ENCODE results near the gene SLC15A1.

The SLC15A1 gene

GRCh38 chr13:98752467-98753290, at the start of gene SLC15A1:
SLC15A1 (minus strand) TSS chr13:98752672; CDS start chr13:98752598, 74 bp downstream.
- no peak for DNase-seq (ENCODE audit: low spot score in 2 of 2)
- in situ Hi-C loops (cut with MboI; ENCODE audit: low sequenced_read_pairs): no loop called here
- Histone ChIP-seq H3K9me3 (peaks cover 10% of the 10 kb centered on the region; the same call in 1 of the 2 replicates), H3K4me3 (no peak within 1 kb of the TSS), H3K36me3 (replicated peaks) (no peaks in the 10 kb centered on the region), H3K27me3 (ENCODE audit: low read depth) (peaks cover 9% of the 10 kb centered on the region; the same call in 1 of the 2 replicates), H3K4me1 (no peaks in the 10 kb centered on the region)

GRCh38 chr13:98801626-98802418, 49.4 kb upstream of the SLC15A1 start:
- Histone ChIP-seq H3K4me1 (no peaks in the 10 kb centered on the region), H3K27me3 (ENCODE audit: low read depth) (no peaks in the 10 kb centered on the region), H3K4me3 (no peak overlapping the region), H3K9me3 (no peaks in the 10 kb centered on the region), H3K36me3 (replicated peaks) (no peaks in the 10 kb centered on the region)
- in situ Hi-C loops (cut with MboI; ENCODE audit: low sequenced_read_pairs): no loop called here
- DNase-seq (ENCODE audit: low spot score in 2 of 2): no peak

- no peaks in the 10 kb centered on the region for H3K4me1 ChIP-seq
- in situ Hi-C loops (cut with MboI; ENCODE audit: low sequenced_read_pairs): no loop called here
- no peaks in the 10 kb centered on the region for H3K27me3 ChIP-seq (ENCODE audit: low read depth)
- H3K9me3 ChIP-seq: no peaks in the 10 kb centered on the region
- no peak for DNase-seq (ENCODE audit: low spot score in 2 of 2)
- no peak overlapping the region for H3K4me3 ChIP-seq
- H3K36me3 ChIP-seq (replicated peaks): no peaks in the 10 kb centered on the region
Observed at GRCh38 chr13:98800078-98800477, 47.6 kb upstream of the SLC15A1 start.

DNA sequence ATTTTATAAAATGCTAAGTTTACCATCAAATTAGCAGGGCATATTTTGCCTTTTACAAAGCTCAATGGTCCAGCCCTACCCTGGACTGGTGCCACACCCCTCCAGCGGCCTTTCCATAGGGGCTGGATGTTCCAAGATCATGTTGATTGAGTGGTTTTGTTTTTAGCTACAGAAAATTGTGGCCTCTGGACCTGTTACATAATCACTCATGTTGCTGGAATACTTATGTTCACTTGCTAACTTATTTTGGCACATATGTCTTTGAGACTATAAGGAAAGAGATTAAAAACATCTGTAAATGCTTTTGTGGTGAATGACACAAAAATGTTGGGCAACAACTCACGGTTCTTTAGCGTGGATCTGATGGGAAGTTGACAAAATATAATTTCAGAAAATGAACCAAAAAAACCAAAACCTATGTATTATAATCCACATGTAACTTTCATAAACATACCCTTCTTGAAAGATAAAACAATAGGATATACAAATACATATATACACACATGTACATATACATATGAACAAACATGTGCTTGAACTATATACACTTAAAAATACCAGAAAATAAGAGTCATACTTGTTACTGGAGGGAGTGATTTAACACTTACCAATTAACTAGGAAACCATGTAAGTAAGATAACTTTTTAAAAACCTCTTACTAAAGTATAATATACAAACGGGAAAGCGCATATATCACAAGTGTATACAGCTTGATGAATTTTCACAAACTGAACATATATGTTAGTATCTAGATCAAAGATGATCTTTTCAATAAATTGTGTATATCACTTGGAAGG, 46.6 kb upstream of the SLC15A1 start:
- no peak for DNase-seq (ENCODE audit: low spot score in 2 of 2)

GRCh38 chr13:98797456-98797855, 45.0 kb upstream of the SLC15A1 start:
- DNase-seq (ENCODE audit: low spot score in 2 of 2): no peak
- no peaks in the 10 kb centered on the region for H3K9me3 ChIP-seq
- no peaks in the 10 kb centered on the region for H3K36me3 ChIP-seq (replicated peaks)
- no peaks in the 10 kb centered on the region for H3K27me3 ChIP-seq (ENCODE audit: low read depth)
- H3K4me3 ChIP-seq: no peak overlapping the region
- in situ Hi-C loops (cut with MboI; ENCODE audit: low sequenced_read_pairs): no loop called here
- no peaks in the 10 kb centered on the region for H3K4me1 ChIP-seq

More for the DNA sequence above, 46.6 kb upstream of the SLC15A1 start:
- Histone ChIP-seq H3K27me3 (ENCODE audit: low read depth) (no peaks in the 10 kb centered on the region), H3K4me3 (no peak overlapping the region), H3K9me3 (no peaks in the 10 kb centered on the region), H3K4me1 (no peaks in the 10 kb centered on the region), H3K36me3 (replicated peaks) (no peaks in the 10 kb centered on the region)
- in situ Hi-C loops (cut with MboI; ENCODE audit: low sequenced_read_pairs): no loop called here

GRCh38 chr13:98796798-98797197, 44.3 kb upstream of the SLC15A1 start:
- no peak for DNase-seq (ENCODE audit: low spot score in 2 of 2)
- no peaks in the 10 kb centered on the region for H3K4me1 ChIP-seq
- H3K27me3 ChIP-seq (ENCODE audit: low read depth): no peaks in the 10 kb centered on the region
- H3K36me3 ChIP-seq (replicated peaks): no peaks in the 10 kb centered on the region
- in situ Hi-C loops (cut with MboI; ENCODE audit: low sequenced_read_pairs): no loop called here
- H3K4me3 ChIP-seq: no peak overlapping the region
- H3K9me3 ChIP-seq: no peaks in the 10 kb centered on the region

- H3K4me1 ChIP-seq: no peaks in the 10 kb centered on the region
- in situ Hi-C loops (cut with MboI; ENCODE audit: low sequenced_read_pairs): no loop called here
- DNase-seq (ENCODE audit: low spot score in 2 of 2): no peak
- no peaks in the 10 kb centered on the region for H3K27me3 ChIP-seq (ENCODE audit: low read depth)
- no peak overlapping the region for H3K4me3 ChIP-seq
- H3K9me3 ChIP-seq: no peaks in the 10 kb centered on the region
- no peaks in the 10 kb centered on the region for H3K36me3 ChIP-seq (replicated peaks)
Observed at GRCh38 chr13:98796191-98796590, 43.7 kb upstream of the SLC15A1 start.

DNA sequence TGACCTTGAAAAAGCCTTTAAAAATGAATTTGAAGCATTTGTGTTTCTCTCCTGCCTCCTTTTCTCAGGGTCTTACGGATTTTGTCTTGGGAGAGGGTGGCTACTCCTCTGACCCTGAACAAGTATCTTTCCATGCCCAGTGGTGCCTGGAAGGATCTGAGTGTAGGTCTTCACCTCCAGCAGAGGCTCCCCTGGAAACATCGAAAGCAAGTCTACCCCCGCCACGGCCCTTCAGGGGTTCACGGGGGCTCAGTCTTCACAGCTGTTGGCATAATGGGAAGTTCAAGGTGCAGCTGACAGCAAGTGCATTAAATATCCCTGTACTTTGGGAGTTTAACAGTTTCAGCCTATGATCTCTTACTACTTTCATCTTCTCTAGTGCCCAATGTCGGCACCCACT, 42.7 kb upstream of the SLC15A1 start:
- Histone ChIP-seq H3K4me3 (no peak overlapping the region), H3K4me1 (no peaks in the 10 kb centered on the region), H3K27me3 (ENCODE audit: low read depth) (no peaks in the 10 kb centered on the region), H3K36me3 (replicated peaks) (no peaks in the 10 kb centered on the region), H3K9me3 (no peaks in the 10 kb centered on the region)
- in situ Hi-C loops (cut with MboI; ENCODE audit: low sequenced_read_pairs): no loop called here
- no peak for DNase-seq (ENCODE audit: low spot score in 2 of 2)

DNA sequence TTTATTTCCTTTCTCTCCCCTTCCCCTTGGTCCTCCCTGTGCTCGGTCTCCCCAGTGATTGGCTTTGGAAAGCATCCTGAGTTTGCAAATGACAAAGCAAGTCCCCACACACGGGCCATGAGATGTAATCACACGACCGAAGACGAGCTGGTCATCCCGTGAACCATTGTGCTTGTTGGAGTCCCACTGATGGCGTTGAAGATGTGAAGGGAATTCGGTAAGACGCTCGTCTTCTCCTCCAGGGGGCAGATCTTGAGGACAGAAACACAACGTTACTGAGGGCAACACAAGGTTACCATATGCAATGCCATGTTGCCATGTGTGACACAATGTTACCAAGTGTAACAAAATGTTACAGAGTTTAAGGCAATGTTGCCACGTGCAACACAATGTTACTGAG, 42.0 kb upstream of the SLC15A1 start:
- no peak for DNase-seq (ENCODE audit: low spot score in 2 of 2)
- in situ Hi-C loops (cut with MboI; ENCODE audit: low sequenced_read_pairs): no loop called here

DNA sequence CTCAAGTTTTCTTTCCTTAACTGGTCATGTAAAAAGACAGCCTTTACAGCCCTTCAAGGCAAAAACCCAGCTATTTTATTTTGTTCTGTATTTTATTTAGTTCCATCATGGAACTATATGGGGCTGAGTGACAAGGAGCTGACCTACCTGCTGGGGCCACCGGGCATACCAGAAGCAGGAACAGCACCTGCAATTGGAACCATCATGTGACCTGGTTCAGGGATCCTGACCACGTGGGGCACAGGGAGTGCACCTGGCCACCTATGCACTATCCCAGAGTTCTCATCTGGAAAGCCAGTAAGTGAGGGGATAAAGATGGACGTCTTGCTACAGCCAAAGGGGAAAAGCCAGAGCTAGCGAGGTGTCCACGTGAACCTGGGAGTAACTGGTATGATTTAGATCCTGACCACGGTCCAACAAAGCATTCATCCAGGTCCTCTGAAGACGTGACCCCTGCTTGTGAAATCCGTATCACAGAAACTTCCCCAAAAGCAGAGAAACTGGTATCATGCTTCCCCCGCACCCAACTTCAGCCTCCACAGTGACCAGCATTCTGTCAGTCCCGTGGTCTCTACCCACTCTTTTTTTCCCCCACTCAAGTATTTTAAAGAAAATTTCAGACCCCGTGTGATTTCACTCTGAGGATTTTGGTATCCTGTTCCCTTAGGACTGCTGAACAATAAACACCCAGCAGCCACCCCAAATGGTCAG, 40.5 kb upstream of the SLC15A1 start:
- in situ Hi-C loops (cut with MboI; ENCODE audit: low sequenced_read_pairs): no loop called here
- Histone ChIP-seq H3K36me3 (replicated peaks) (no peaks in the 10 kb centered on the region), H3K27me3 (ENCODE audit: low read depth) (no peaks in the 10 kb centered on the region), H3K4me1 (no peaks in the 10 kb centered on the region), H3K4me3 (no peak overlapping the region), H3K9me3 (no peaks in the 10 kb centered on the region)
- no peak for DNase-seq (ENCODE audit: low spot score in 2 of 2)

More for the DNA sequence above, 42.0 kb upstream of the SLC15A1 start:
- no peaks in the 10 kb centered on the region for H3K9me3 ChIP-seq
- no peaks in the 10 kb centered on the region for H3K4me1 ChIP-seq
- H3K4me3 ChIP-seq: no peak overlapping the region
- H3K36me3 ChIP-seq (replicated peaks): no peaks in the 10 kb centered on the region
- H3K27me3 ChIP-seq (ENCODE audit: low read depth): no peaks in the 10 kb centered on the region

DNA sequence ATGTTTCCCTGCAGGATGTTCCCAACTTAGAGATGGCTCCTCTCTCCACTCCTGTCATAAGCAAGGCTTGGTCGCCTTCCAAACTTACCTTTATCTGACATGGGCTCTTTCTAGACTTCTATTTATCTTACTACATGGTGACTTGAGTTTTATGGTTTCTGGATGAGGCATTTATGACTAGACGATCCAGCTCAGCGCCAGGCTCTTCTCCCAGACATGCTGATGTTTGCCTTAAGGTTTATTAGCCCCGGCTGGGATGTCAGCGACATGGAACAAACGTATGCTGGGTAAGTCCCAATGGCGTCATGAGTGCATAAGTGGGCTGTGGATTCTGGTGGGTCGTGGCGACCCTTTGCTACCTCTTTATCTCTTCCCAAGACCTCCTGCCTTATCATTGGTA, 39.8 kb upstream of the SLC15A1 start:
- in situ Hi-C loops (cut with MboI; ENCODE audit: low sequenced_read_pairs): no loop called here

GRCh38 chr13:98791611-98792010, 39.1 kb upstream of the SLC15A1 start:
- no peaks in the 10 kb centered on the region for H3K27me3 ChIP-seq (ENCODE audit: low read depth)
- no peaks in the 10 kb centered on the region for H3K4me1 ChIP-seq
- H3K36me3 ChIP-seq (replicated peaks): no peaks in the 10 kb centered on the region
- no peak for DNase-seq (ENCODE audit: low spot score in 2 of 2)
- H3K9me3 ChIP-seq: no peaks in the 10 kb centered on the region
- in situ Hi-C loops (cut with MboI; ENCODE audit: low sequenced_read_pairs): no loop called here
- no peak overlapping the region for H3K4me3 ChIP-seq

More for the DNA sequence above, 39.8 kb upstream of the SLC15A1 start:
- no peak for DNase-seq (ENCODE audit: low spot score in 2 of 2)
- Histone ChIP-seq H3K36me3 (replicated peaks) (no peaks in the 10 kb centered on the region), H3K4me3 (no peak overlapping the region), H3K4me1 (no peaks in the 10 kb centered on the region), H3K27me3 (ENCODE audit: low read depth) (no peaks in the 10 kb centered on the region), H3K9me3 (no peaks in the 10 kb centered on the region)

DNA sequence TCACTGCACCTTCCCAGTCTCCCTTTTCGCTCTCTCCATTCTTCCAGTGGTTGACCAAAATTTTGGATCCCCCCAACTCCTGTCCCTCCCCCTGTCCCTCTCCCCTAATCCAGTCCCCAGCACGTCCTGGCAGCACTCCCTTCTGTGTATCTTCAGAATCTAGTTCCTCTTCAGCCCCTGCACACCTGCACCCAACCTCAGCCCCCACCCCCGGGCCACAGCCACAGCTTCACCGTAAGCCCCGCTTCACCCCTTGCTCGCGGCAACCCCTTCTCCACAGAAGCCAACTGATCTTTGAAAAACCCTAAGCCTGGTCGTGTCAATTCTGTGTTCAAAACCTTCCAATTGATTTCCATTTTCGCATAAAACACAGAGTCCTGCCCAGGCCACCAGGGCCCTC, 35.5 kb upstream of the SLC15A1 start:
- no peaks in the 10 kb centered on the region for H3K4me1 ChIP-seq
- in situ Hi-C loops (cut with MboI; ENCODE audit: low sequenced_read_pairs): no loop called here
- no peaks in the 10 kb centered on the region for H3K9me3 ChIP-seq

More for the DNA sequence above, 35.5 kb upstream of the SLC15A1 start:
- DNase-seq (ENCODE audit: low spot score in 2 of 2): no peak
- Histone ChIP-seq H3K27me3 (ENCODE audit: low read depth) (no peaks in the 10 kb centered on the region), H3K36me3 (replicated peaks) (no peaks in the 10 kb centered on the region), H3K4me3 (no peak overlapping the region)
